ENCODE results near the gene SMOC2. TPM values are rescaled to one million over a fixed set of nuclear protein-coding genes. Genes with fewer than 3 reads are reported as not detected.

Gene SMOC2
- total and polyA plus RNA-seq, 2 of the 13 experiments (the other 11 are each of a cell fraction or from before 2014, with no cell fraction given), result not detected

DNA sequence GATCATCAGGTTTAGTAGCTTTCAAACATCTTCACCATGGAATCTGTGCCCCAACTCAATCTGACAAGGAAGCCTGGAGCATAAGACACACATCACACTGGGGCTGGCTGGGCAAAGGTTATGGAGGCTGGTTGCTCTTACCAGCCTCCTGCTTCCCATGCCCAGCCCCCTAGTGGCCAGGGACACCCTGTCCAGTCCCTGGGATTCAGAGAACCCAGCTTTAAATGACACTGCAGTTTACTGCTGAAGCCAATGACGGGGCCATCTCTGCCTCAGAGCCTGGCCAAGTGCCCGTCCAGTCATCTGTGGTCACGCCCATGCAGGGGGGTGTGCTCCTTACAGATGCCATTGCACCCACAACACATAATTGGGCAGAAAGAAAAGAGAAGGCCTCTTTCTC, 272.9 kb downstream of the SMOC2 start (continued):
- TF ChIP-seq, protein P1, sequence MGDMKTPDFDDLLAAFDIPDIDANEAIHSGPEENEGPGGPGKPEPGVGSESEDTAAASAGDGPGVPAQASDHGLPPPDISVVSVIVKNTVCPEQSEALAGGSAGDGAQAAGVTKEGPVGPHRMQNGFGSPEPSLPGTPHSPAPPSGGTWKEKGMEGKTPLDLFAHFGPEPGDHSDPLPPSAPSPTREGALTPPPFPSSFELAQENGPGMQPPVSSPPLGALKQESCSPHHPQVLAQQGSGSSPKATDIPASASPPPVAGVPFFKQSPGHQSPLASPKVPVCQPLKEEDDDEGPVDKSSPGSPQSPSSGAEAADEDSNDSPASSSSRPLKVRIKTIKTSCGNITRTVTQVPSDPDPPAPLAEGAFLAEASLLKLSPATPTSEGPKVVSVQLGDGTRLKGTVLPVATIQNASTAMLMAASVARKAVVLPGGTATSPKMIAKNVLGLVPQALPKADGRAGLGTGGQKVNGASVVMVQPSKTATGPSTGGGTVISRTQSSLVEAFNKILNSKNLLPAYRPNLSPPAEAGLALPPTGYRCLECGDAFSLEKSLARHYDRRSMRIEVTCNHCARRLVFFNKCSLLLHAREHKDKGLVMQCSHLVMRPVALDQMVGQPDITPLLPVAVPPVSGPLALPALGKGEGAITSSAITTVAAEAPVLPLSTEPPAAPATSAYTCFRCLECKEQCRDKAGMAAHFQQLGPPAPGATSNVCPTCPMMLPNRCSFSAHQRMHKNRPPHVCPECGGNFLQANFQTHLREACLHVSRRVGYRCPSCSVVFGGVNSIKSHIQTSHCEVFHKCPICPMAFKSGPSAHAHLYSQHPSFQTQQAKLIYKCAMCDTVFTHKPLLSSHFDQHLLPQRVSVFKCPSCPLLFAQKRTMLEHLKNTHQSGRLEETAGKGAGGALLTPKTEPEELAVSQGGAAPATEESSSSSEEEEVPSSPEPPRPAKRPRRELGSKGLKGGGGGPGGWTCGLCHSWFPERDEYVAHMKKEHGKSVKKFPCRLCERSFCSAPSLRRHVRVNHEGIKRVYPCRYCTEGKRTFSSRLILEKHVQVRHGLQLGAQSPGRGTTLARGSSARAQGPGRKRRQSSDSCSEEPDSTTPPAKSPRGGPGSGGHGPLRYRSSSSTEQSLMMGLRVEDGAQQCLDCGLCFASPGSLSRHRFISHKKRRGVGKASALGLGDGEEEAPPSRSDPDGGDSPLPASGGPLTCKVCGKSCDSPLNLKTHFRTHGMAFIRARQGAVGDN (CRISPR knock-in tag; IDR thresholded peaks at IDR 0.05), result no peak
- peak; percentile 43; the same call in 1 of the 2 replicates for TF ChIP-seq NFE2L2 (IDR thresholded peaks at IDR 0.05; ENCODE audit: low read length)
- no peak for TF ChIP-seq KDM3A (CRISPR knock-in tag; IDR thresholded peaks at IDR 0.05; ENCODE audit: low read depth)
- TF ChIP-seq HNF4A (CRISPR knock-in tag; IDR thresholded peaks at IDR 0.05), result no peak
- no peak for TF ChIP-seq ISX (CRISPR knock-in tag; conservative IDR thresholded peaks at IDR 0.05)
- TF ChIP-seq TCF7 (IDR thresholded peaks at IDR 0.05; ENCODE audit: low read depth), result no peak
- TF ChIP-seq SOX5 (CRISPR knock-in tag; IDR thresholded peaks at IDR 0.05; ENCODE audit: borderline replicate concordance), result no peak
- TF ChIP-seq ZNF879 (CRISPR knock-in tag; IDR thresholded peaks at IDR 0.05), result no peak
- no peak for TF ChIP-seq ZNF562 (CRISPR knock-in tag; IDR thresholded peaks at IDR 0.05; ENCODE audit: borderline replicate concordance)
- TF ChIP-seq RBM22 (optimal IDR thresholded peaks at IDR 0.05; ENCODE audit: low read length), result no peak
- TF ChIP-seq ZNF737 (CRISPR knock-in tag; IDR thresholded peaks at IDR 0.05; ENCODE audit: borderline replicate concordance), result no peak

Data from HepG2 (cell line).